ENCODE measurements around the gene MYOF.
"Not testable (repeated sequence)": the region's sequence is repeated elsewhere in the genome, so short reads cannot be mapped to it uniquely, and the experiment has no call there.

The MYOF gene

DNA sequence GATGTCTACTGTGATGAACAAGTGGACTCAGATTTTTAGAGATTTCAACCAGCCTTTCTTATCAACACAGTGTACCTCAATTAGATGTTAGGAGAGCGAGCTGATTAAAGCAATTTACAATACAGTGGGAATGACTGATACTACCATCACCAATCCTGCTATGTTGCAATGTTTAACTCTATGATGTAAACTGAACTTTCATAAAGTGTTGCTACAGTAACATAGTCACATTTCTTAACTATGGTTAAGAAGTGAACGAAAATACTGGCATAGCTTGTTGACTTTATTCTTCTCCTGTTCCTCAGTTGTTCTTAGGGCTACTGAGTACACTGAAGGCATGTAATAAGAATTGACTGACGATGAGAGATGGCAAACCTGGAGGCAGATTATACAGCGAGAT lies 139.8 kb downstream of the MYOF start:
- DNase-seq (ENCODE audit: low read depth): no peak

GRCh38 chr10:93337309-93337721 lies 144.8 kb downstream of the MYOF start:
- DNase-seq (ENCODE audit: low read depth): no peak

DNA sequence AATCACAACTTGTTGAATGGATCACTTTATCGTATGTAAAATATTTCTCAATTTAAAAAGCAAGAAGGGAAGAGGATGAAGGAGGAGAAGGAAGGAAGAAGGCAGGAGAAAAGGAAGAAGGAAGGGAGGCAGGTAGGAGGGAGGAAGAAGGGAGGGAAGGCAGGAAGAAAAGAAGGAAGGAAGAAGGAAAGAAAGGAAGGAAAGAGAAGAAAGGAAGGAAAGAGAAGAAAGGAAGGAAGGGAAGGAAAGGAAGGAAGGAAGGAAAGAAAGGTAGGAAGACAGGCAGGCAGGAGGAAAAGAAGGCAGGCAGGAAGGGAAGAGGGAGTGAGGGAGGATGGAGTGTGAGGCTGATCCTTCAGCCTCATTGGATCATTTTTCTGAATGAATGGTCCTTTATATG lies 145.5 kb downstream of the MYOF start:
- no peak for DNase-seq (ENCODE audit: low read depth)

GRCh38 chr10:93336110-93336509 lies 146.0 kb downstream of the MYOF start:
- DNase-seq (ENCODE audit: low read depth): no peak

GRCh38 chr10:93334901-93335327 lies 147.2 kb downstream of the MYOF start:
- DNase-seq (ENCODE audit: low read depth): no peak

GRCh38 chr10:93334181-93334580 lies 148.0 kb downstream of the MYOF start:
- DNase-seq (ENCODE audit: low read depth): no peak

- DNase-seq (ENCODE audit: low read depth): no peak
Measured at GRCh38 chr10:93333278-93333978, 148.7 kb downstream of the MYOF start.

GRCh38 chr10:93330824-93331223 lies 151.3 kb downstream of the MYOF start:
- no peak for DNase-seq (ENCODE audit: low read depth)

DNA sequence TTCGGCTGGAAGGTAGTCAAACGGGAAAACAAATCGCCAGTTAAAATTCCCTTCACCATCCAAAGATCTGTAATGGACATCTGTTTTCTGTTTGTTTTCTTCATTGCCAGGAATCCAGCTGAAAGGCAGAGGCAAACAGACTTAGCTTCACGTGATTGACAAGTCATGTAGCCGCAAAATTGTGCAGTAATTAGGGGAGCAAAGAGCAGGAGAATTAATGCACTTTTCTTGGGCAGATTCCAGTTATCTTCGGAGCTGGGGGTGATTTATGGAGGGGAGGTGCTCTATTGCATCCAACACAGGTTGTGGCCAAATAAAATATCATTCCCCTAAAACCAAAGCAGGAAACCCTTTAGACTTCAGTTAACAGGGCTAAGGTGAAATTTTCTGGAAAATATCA lies 162.2 kb downstream of the MYOF start:
- no peak for DNase-seq (ENCODE audit: low read depth)

- DNase-seq (ENCODE audit: low read depth): no peak
Measured at GRCh38 chr10:93319096-93319495, 163.0 kb downstream of the MYOF start.

GRCh38 chr10:93315246-93315645 lies 166.9 kb downstream of the MYOF start:
- no peak for DNase-seq (ENCODE audit: low read depth)

DNA sequence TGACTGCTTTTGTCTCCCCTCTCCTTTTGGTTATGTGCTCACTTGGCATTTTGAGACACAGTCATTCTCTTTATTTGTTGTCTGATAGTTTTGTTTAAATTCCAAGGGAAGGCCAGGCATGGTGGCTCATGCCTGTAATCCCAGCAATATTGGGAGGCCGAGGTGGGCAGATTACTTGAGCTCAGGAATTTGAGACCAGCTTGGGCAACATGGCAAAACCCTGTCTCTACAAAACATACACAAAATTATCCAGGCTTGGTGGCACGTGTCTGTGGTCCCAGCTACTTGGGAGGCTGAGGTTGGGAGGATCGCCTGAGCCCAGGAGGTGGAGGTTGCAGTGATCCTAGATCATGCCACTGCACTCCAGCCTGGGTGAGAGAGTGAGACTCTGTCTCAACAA lies 167.5 kb downstream of the MYOF start:
- not testable (repeated sequence) for DNase-seq (ENCODE audit: low read depth)

DNA sequence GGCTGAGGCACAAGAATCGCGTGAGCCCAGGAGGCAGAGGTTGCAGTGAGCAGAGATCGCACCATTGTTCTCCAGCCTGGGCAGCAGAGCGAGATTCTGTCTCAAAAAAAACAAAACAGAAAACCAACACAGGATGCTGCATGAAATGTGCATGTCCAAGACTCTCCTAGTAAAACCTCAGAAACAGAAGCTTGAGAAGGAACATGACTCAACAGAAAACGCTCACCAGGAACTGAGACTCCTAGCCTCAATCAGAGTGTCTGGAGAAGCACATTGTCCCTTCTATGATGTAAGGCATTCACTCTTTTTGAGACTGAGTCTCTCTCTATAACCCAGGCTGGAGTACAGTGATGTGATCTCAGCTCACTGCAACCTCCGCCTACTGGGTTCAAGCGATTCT lies 168.3 kb downstream of the MYOF start:
- no peak for DNase-seq (ENCODE audit: low read depth)

- DNase-seq (ENCODE audit: low read depth): no peak
Measured at GRCh38 chr10:93309062-93309461, 173.1 kb downstream of the MYOF start.

DNA sequence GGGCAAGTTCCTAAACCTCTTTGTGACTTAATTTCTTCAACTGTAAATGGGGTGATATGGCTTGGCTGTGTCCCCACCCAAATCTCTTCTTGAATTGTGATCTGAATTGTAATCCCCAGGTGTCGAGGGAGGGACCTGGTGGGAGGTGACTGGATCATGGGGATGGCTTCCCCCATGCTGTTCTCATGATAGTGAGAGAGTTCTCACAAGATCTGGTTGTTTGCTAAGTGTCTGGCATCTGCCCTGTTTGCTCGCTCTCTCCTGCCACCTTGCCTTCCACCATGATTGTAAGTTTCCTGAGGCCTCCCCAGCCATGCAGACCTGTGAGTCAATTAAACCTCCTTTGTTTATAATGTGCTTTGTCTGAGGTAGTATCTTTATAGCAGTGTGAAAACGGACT lies 177.0 kb downstream of the MYOF start:
- DNase-seq (ENCODE audit: low read depth): no peak

- DNase-seq (ENCODE audit: low read depth): no peak
Measured at GRCh38 chr10:93300981-93301380, 181.2 kb downstream of the MYOF start.

DNA sequence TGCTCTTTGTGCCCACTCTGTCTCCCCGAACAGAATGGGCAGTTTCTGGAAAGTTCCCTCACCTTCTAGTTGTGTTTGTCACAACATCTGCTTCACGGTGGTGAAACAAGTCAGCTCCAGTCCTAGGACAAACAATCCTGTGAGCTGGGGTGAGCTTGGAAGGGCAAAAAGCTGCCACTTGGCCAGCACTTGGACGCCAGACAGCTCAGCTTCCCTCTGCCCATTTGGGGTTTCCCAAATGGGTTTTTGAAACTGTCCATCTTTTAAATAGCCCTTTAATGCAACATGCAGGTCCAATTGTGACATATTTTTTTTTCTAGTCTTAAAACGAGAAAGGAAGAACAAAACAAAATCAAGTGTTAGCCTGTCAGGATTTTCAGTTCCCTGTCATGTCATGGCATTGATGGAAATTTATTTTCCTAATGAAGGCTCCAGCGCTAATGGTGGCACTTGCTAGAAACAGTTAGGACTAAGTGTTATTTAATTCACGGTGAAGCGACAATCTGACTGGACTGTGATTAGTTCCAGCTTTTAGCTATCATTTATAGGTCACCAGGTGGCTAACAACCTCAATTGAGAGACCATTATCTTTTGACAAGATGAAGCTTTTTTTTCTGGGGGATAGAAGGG lies 181.7 kb downstream of the MYOF start:
- no peak for DNase-seq (ENCODE audit: low read depth)

DNA sequence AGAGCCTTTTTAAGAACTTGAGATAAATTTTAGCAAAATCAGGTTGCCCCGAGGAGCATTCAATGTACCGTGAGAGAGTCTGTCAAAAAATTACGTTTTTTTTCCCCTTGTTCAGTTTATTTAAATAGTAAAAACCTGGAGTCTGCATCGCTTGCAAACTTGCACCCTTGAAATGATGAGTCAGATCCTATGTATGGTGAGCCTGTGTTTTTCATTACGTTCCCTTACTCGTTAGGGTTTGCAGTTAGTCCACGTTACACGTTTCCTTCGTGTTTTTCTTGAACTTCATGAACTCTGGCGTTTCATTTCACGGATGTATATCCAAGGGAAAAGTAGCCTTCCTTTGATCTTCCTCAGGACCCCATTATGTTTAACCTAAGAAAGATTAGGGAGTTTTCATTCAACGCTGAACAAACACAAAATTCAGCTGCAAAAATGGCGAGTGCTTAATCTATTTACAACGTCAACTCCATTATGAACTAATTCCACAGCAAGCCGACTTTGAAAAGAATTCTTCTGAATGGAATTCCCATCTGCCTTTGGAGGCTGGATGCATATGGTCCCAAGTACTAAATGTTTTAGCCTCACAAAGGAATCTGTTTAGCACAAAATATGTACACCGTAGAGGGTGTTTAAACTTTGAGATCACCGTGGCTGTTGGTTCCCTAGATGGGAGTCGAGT lies 182.4 kb downstream of the MYOF start:
- no peak for DNase-seq (ENCODE audit: low read depth)

DNA sequence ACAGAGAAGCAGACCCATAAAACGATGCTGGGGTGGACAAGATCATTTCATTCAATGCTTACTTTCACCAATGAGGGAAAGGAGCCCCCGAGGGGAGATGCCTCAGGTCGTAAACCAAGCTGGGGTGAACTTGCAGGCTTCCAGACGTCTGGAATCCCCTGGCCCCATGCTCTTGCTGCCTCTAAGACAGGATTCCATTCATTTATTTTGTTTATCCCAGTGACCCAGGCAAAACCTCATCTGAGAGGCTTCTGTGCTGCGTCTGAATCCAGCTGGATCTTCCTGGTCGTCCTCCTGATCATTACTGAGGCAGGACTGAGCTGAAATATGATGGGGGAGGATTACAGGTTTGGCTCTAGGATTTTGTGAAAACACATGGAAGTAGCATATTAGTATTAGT lies 182.9 kb downstream of the MYOF start:
- DNase-seq (ENCODE audit: low read depth): no peak

DNA sequence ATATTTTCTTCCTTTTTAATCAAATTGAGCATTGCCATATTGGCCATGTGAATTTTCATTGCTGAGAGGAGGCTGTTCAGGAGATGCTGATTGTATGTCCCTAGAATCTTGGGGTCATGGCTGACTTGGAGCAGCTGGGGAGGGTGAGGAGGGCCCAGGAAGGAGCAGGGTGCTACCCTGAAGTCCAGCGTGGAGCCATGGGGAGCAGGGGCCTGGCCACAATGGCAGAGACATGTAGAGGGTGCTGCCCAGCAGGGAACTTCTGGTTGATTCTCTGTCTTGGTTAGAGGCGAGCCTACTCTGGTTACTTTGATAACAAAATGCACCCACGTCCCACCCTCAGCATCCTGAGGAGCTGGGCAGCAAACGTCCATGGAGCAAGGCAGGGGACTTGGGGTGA lies 186.0 kb downstream of the MYOF start:
- DNase-seq (ENCODE audit: low read depth): no peak

GRCh38 chr10:93293999-93294398 lies 188.1 kb downstream of the MYOF start:
- DNase-seq (ENCODE audit: low read depth): no peak

DNA sequence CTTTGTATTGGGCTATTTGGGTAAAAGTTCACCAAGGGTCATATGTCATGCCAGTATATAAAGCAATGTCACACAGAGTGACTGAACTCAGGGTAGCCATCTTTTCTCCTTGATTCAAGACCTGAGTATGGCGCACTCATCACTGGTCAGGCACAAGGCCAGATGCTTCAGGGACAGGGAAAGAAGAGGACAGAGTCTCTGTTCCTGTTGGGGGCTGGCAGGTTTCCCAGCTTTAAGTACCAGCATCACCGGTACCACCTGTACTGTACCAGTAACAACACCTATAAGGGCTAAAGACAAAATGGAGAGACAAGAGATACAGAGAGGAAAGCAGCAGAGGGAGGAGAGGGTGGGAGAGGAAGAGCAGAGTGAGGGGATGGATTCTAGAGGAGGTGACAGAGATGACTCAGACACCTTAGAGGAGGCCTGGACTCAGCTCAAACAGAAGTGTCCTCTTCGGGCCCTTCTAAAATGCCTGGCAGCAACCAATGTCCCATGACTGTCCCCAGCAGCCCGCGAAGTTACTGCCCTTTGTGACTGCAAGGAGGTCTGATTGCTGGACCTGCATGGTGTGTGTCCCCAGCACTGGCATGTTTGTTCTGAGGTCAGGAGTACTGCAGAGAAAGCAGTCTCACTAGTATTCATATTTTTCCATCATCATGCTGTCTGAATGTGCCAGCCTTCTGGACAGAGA lies 191.3 kb downstream of the MYOF start:
- DNase-seq (ENCODE audit: low read depth): no peak
